ENCODE data around the gene DAPL1. TPM values are rescaled to one million over a fixed set of nuclear protein-coding genes. Genes with fewer than 3 reads are reported as not detected.

The DAPL1 gene
- total RNA-seq, 6 experiments from 2014 or later: not detected

DNA sequence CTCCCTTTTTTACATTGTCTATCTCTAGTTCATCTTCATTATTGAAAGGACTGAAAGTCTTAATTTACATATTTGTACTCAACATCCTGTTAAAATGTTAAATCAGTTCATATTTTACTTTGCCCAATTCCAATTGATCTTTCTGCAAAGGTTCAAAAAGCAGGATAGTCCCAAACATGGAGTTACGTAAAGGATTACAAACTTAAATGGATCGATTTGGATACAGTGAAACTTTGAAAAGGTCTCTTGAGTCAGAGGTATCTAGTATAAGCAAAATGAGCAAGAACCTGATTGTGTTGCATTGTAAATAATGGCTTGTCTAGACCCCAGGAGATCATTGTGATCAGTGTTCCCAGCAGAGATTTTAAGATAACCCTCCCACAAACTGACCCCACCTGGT is 4.1 kb downstream of the DAPL1 start:
- Histone ChIP-seq H3K4me3 (no peak overlapping the region), H3K27ac (no peak overlapping the region), H3K27me3 (no peaks in the 10 kb centered on the region), H3K36me3 (no peaks in the 10 kb centered on the region), H3K4me1 (peaks cover 0 to 8% (median 3%) of the 10 kb centered on the region in 4 donors), H3K9me3 (no peaks in the 10 kb centered on the region)
- intact Hi-C loops (cut with DNase I): no loop called here
- 33% methylated on average over 2 of the region's 2 CpGs for WGBS (ENCODE audit: insufficient coverage, low coverage, low lambda C conversion rate, missing lambda C conversion rate)
- peak; percentile 47 to 71 (median 50) for ATAC-seq
- TF ChIP-seq, protein P1, sequence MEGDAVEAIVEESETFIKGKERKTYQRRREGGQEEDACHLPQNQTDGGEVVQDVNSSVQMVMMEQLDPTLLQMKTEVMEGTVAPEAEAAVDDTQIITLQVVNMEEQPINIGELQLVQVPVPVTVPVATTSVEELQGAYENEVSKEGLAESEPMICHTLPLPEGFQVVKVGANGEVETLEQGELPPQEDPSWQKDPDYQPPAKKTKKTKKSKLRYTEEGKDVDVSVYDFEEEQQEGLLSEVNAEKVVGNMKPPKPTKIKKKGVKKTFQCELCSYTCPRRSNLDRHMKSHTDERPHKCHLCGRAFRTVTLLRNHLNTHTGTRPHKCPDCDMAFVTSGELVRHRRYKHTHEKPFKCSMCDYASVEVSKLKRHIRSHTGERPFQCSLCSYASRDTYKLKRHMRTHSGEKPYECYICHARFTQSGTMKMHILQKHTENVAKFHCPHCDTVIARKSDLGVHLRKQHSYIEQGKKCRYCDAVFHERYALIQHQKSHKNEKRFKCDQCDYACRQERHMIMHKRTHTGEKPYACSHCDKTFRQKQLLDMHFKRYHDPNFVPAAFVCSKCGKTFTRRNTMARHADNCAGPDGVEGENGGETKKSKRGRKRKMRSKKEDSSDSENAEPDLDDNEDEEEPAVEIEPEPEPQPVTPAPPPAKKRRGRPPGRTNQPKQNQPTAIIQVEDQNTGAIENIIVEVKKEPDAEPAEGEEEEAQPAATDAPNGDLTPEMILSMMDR (IDR thresholded peaks at IDR 0.05): no peak
- no peak for TF ChIP-seq POLR2A (IDR thresholded peaks at IDR 0.05)
- DNase-seq: no peak

DNA sequence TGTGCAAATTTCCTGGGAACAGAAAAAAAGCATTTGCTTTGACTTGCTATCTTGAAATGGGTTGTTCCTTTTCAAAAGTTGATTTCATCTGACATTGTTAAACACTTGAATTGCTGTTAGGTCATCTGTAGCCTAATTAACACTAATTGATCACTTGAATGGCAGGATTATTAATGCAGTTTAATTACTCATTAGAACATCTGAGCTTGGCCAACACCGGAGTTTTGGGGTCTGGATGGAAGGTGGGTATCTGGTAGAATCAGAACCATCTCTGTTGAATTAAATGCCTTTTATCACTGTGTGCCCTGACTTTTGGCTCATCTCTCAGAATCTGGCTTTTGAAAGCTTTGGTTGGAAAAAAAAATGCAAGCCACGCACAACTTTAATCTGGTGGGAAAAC is 8.4 kb downstream of the DAPL1 start:
- intact Hi-C loops (cut with DNase I): no loop called here
- ATAC-seq (no peak), DNase-seq (no peak)
- no peaks in the 10 kb centered on the region for H3K27me3 ChIP-seq
- no peak overlapping the region for H3K4me3 ChIP-seq
- WGBS (ENCODE audit: insufficient coverage, low coverage, low lambda C conversion rate, missing lambda C conversion rate): 66% methylated on average over 2 of the region's 2 CpGs
- H3K4me1 ChIP-seq: peaks cover 0 to 8% (median 3%) of the 10 kb centered on the region in 4 donors
- TF ChIP-seq, protein P1 (IDR thresholded peaks at IDR 0.05): no peak
- no peak for TF ChIP-seq POLR2A (IDR thresholded peaks at IDR 0.05)
- H3K27ac ChIP-seq: no peak overlapping the region
- H3K36me3 ChIP-seq: no peaks in the 10 kb centered on the region
- no peaks in the 10 kb centered on the region for H3K9me3 ChIP-seq

DNA sequence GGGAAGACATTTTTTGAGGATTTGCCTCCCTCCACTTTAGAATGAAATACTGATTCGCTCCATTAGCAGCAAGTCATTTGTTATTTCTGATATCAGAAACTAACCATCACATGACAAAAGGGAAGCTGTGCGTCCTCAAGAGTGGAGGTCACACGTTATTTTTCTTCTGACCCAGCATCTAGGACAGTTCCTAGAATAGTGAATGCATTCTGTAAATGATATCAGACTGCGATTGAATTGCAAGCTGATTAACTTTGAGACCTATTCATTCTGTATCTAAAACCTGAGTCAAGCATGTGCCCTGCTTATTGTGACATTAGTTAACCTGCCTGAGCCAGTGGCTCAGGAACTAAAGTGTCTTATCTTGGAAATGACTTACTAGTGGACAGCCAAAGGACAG is 10.1 kb downstream of the DAPL1 start:
- Histone ChIP-seq H3K27ac (no peak overlapping the region), H3K27me3 (no peaks in the 10 kb centered on the region), H3K36me3 (no peaks in the 10 kb centered on the region), H3K9me3 (no peaks in the 10 kb centered on the region), H3K4me3 (no peak overlapping the region), H3K4me1 (no peaks in the 10 kb centered on the region)
- ATAC-seq (no peak), DNase-seq (no peak)
- intact Hi-C loops (cut with DNase I): no loop called here
- 50% methylated on average over 4 of the region's 4 CpGs for WGBS (ENCODE audit: insufficient coverage, low coverage, low lambda C conversion rate, missing lambda C conversion rate)
- no peak for TF ChIP-seq POLR2A (IDR thresholded peaks at IDR 0.05)
- TF ChIP-seq, protein P1 (IDR thresholded peaks at IDR 0.05): no peak

DNA sequence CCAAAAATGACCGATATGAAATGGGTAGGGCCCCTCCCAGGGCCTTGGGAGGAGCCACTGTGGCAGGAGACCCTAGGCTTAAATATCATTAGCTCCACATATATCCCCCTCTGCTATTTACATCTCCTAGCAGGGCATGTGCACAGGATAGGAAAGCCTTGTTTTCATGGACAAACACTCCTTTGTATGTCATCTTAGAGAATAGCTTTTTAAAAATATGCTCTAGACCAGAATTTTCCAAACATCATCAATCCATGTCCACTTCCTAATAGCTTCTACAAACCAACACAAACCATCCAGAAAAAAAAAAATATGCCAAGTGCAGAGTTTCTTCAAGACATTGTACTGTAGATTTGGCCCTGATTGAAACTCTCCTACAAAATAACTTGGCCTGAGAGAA is 10.8 kb downstream of the DAPL1 start:
- intact Hi-C loops (cut with DNase I): no loop called here
- H3K4me3 ChIP-seq: no peak overlapping the region

More for the DNA sequence above, 10.8 kb downstream of the DAPL1 start:
- Histone ChIP-seq H3K27ac (no peak overlapping the region), H3K9me3 (no peaks in the 10 kb centered on the region), H3K27me3 (no peaks in the 10 kb centered on the region), H3K4me1 (no peaks in the 10 kb centered on the region), H3K36me3 (no peaks in the 10 kb centered on the region)
- TF ChIP-seq, protein P1 (IDR thresholded peaks at IDR 0.05): no peak
- TF ChIP-seq POLR2A (IDR thresholded peaks at IDR 0.05): no peak
- DNase-seq (no peak), ATAC-seq (no peak)
- WGBS (ENCODE audit: insufficient coverage, low coverage, low lambda C conversion rate, missing lambda C conversion rate): 44% methylated on average over 1 of the region's 1 CpG

Measured in right lobe of liver (tissue), 6 donors.